Stimulated activated CD4-positive, alpha-beta T cell treated with anti-CD3 and anti-CD28 coated beads, Interleukin-2, amount 100 ng/mL, for 48 hours (primary cell): ENCODE measurements around the gene TMEM225B.
"Not testable (repeated sequence)": the region's sequence is repeated elsewhere in the genome, so short reads cannot be mapped to it uniquely, and the experiment has no call there.

Experiments used
- DNase-seq, 2 donors: peaks; one replicate each; pipeline ENCODE4 v3.0.0-alpha.2; 2020

TMEM225B gene

GRCh38 chr7:99624484-99624883, 26.4 kb downstream of the TMEM225B start:
- peak in 1 of 2 donors; percentile 50 for DNase-seq

DNA sequence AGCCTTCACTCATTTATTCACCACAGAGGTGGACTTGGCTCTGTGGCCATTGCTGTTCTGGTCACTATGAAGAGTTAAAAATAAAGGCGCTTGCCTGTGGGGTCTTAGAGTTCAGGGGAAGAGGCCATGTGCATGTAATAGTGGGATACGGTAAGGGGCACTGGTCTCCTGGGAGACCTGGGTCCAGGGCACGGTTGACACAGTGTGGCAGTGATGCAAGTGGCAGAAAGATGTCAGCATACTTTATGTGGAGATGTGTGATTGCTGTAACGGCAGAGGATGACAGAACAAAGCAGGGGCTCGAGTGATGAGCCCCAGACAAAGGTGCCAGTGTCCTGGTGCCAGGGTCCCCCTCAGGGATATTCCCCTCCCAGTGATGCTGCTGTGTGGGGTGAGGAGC, 27.3 kb downstream of the TMEM225B start:
- DNase-seq, result no peak

DNA sequence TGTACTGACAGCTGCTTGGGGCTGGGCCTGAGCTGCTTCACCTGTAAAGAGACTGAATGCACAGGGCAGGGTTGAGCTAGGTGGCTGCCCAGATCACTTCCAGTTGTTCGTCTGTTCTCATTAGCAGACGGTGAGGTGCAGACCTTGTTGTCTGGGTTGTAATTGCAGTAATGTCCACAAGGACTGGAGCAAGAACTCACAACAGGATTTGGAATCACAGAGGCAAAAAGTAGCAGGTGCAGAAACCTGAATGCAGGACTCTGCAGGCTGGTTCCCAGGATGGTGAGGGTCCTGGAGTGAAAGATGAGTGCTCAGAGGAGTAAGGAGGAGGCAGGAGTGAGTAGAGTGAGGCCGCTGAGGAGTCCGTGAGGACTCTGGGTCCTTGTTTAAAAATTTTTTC, 27.9 kb downstream of the TMEM225B start:
- no peak for DNase-seq

DNA sequence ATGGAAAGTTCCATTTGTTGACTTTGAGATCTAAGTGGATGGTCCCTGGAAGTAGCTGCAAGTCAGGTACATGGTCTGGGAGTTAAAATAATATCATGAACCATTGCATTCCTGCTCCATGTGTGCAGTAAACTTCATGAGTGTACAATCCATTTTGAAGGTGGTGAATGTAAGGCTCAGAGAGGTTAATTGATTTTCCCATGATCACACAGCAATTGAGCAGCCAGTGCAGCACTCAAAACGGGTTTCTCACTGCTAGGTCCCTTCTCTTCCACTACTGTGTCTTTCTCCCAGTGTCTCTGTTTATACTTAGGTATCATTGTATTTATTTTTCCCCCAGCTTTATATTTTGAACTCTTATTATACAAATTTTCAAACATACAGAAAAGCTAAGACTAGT, 28.6 kb downstream of the TMEM225B start:
- DNase-seq, result no peak

GRCh38 chr7:99627513-99627912, 29.4 kb downstream of the TMEM225B start:
- DNase-seq, result no peak

DNA sequence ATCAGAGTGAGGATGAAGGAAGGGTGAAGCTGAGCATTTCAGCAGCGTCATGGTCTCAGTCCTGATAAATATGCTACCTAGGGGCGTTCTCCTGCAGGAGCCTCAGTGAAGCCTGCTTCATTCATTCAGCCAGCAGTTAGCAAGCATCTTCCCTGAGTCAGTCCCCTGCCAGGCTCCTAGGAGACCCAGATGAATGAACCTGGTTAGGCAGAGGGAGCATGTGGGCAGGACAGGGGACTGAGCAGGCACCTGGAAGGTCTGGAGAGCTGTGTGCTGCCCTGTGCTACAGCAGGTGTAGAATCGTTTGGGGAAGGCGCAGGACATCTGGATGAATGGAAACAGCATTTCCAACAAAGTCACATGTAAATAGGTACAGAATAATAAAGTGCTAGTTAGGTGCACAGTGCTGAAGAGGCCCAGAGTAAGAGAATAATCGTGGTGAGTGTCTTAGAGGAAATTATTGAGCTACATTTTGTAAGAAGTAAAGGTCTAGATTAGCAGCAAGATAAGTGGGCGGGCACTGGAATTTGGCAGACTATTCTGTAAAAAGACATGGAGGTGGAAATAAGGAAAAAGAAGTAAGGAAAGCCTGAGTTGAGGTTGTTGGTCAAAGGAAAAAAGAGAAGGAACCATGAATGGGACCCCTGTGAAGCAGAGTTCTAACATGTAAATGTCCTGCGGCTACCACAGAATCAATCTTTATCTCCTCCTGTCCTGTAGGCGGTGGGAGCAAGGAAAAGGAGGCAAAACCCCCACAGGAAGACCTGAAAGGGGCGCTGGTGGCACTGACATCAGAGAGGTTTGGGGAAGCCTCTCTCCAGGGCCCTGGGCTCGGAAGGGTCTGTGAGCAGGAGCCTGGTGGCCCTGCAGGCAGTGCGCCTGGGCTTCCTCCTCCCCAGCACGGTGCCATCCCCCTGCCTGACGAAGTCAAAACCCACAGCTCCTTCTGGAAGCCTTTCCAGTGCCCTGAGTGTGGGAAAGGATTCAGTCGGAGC, 30.7 kb downstream of the TMEM225B start:
- no peak for DNase-seq

GRCh38 chr7:99629643-99630042, 31.6 kb downstream of the TMEM225B start:
- no peak for DNase-seq

GRCh38 chr7:99631295-99632109, 33.4 kb downstream of the TMEM225B start:
- peak in 1 of 2 donors; percentile 28 for DNase-seq

DNA sequence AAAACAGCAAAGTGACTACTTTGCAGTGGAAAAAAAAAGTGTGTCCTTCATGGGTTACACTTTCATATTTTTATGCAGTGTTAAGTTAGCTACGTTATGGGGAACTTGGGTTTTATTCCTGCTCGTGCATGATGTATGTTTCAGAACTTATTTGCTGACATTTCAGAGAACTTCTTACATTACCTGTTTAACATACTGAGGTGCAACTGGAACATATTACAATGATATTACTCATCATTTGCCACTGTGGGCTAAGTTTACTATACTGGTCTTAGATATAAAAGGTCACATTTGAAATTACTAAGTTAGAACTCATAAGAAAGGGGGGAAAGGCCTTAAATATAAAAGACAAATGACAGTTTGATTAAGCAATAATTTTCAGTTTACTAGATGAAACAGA, 39.3 kb downstream of the TMEM225B start:
- DNase-seq, result not testable (repeated sequence)

DNA sequence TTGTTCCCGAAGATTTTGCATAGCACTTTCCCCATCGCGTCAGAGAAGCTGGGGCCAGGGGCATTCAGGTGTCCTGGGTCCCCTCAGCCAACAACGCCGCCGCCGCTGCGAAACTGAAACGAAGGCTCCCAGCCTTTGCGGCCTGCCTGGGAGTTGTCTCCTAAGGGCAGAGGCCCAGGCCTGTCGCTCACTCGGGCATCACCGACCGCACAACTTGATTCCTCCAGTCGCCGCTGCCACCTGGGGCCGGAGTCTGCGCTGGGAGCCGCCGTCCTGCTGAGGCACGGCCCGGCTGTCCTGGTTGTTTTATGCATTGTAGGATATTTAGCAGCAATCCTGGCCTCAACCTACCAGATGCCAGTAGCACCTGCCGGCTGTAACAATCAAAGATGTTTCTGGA, 40.7 kb downstream of the TMEM225B start:
- no peak for DNase-seq

DNA sequence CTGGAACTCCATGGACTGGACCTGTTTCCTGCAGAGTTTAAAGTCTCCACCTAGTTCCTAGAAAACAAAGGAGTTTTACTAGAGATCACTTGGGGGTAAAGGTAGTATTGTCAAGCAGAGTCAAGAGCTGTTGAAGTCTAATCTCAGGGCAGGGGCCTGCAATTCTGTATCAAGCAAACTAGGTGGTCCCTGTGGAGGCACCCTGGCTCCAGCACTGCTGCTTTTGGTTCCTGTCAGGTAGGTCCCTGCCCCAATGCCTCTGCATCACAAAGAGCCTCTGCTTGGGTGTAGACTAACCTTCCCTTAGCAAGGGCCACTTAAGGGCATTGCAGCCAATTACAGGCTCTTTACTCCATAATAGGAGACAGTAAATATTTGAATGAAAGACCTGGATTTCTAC, 41.2 kb downstream of the TMEM225B start:
- DNase-seq, result no peak

DNA sequence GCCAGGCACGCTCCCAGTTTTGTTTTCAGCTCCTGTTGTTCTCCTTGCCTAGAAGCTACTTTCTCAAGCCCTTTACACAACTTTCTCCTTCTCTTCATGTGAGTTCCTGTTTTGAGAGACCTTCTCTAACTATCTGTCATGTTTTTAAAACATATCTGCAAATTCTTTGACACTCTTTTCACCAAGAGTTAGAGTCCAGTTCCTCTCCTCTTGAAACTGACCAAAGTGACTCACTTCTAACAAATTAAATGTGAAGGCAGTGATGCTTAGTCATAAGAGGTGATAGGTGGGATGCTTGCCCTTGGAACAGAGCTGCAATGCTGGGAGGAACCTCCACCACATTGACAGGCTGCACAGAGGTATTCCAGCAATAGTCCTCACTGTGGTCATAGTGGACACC, 44.0 kb downstream of the TMEM225B start:
- DNase-seq, result no peak

DNA sequence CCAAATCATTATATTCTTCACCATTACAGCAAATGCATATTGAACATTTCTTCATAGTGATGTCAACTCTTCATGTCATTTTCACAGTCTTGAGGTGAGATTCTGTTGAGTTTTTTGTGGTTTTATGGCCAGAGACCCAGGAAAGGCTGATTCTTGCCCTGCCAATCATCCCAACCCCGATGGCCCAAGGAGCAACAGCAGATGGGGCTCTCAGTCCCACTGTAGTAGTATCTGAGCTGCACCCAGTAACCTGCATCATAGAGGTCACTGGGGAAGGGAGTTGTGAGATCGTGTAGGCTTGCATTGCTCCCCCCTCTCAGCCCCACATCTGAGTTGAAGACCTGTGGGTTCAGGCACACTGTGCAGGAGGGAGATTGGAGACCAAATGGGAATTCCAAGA, 45.4 kb downstream of the TMEM225B start:
- no peak for DNase-seq

DNA sequence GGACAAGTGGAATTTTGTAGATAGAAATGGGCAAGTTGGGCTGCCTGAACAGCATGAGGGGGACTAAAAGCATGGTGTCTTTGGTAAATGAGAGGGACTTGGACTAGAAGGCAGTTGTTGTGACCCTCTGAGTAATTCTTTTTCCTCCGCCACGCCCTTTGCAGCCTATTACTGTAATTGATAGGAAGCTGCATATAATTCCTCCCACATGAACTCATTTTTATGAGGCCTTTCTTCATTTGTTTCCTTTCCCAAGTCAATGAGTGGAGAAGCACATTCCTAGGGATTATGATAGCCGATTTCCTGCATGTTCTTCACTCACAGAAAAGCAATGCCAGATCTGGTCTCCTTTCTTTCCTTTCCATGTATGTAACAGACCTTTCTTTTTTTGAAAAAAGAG, 46.4 kb downstream of the TMEM225B start:
- DNase-seq, result no peak

DNA sequence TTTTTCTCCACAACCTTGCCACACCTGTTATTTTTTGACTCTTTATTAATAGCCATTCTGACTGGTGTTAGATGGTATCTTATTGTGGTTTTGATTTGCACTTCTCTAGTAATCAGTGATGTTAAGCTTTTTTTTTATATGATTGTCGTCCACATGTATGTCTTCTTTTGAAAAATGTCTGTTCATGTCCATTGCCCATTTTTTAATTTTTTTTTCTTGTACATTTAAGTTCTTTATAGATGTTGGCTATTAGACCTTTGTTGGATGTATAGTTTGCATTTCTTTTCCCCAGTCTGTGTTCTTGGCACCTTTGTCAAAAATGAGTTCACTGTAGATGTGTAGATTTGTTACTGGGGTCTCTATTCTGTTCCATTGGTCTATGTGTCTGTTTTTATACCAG, 47.5 kb downstream of the TMEM225B start:
- no peak for DNase-seq

DNA sequence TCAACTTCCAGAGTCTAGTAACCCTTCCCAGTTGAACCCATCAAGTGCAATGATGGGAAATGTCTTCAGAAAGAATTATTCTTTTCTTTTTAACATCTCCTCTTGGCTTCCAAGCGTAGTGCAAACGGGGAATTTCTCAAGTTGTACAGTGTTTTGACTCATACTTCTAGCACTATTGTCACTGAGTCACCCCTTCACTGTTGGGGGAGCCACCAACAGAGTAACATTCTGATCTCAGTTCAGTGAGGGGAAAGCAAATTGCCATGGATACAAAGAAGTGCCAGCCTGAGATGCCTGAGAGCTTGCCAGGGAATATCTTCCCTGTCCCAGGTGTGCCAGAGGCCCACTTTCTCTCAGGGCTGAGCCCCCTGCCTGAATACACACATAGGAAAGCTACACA, 50.8 kb downstream of the TMEM225B start:
- DNase-seq, result no peak

- DNase-seq, result no peak
Observed at GRCh38 chr7:99651290-99651689, 53.2 kb downstream of the TMEM225B start.

GRCh38 chr7:99652671-99653070, 54.6 kb downstream of the TMEM225B start:
- DNase-seq, result no peak

DNA sequence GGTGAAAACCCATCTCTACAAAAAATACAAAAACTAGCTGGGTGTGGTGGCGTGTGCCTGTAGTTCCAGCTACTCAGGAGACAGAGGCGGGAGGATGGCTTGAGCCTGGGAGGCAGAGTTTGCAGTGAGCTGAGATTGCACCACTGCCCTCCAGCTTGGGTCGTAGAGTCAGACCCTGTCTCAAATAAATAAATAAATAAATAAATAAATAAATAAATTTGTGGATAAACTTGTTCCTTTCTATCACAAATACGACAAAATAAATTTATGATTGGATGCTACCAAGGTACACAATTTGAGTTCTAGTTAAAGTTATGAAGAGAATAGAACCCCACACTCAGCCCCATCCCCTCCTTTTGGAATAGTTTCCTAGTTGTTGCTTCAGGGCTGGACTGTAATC, 55.2 kb downstream of the TMEM225B start:
- DNase-seq, result not testable (repeated sequence)

- no peak for DNase-seq
Observed at GRCh38 chr7:99653754-99654153, 55.7 kb downstream of the TMEM225B start.

- DNase-seq, result not testable (repeated sequence)
Observed at GRCh38 chr7:99654626-99655025, 56.6 kb downstream of the TMEM225B start.

- DNase-seq, result not testable (repeated sequence)
Observed at GRCh38 chr7:99657879-99658278, 59.8 kb downstream of the TMEM225B start.
